Esophagus squamous epithelium (tissue), 5 donors: ENCODE measurements around the gene ST7. TPM values are rescaled to one million over a fixed set of nuclear protein-coding genes. Genes with fewer than 3 reads are reported as not detected.

Experiments used
- DNase-seq: peaks from one replicate; lab custom pipeline; 2025; lab: John Stamatoyannopoulos, UW
- H3K27ac ChIP-seq, 4 donors: fragments of 200-600 bp; sonication (generic); one replicate each; pipeline ENCODE4 v1.5.1; 2016 to 2019; ENCODE audit warnings: mild to moderate bottlenecking in 1 of 4
- H3K27me3 ChIP-seq, 4 donors: fragments of 200-600 bp; sonication (generic); 1 replicate in 3 of 4; 2 replicates in 1 of 4; pipeline versions ENCODE4 v1.5.1 to v1.6.0; 2017 to 2021; ENCODE audit warnings: antibody characterized with exemption in 1 of 4
- H3K36me3 ChIP-seq, 3 donors: fragments of 200-600 bp; sonication (generic); one replicate each; pipeline ENCODE4 v1.5.1; 2016 to 2019
- H3K4me1 ChIP-seq, 3 donors: fragments of 200-600 bp; sonication (generic); one replicate each; pipeline ENCODE4 v1.5.1; 2017 to 2019
- H3K4me3 ChIP-seq, 4 donors: fragments of 200-600 bp; sonication (generic); 1 replicate in 3 of 4; 2 replicates in 1 of 4; pipeline ENCODE4 v1.5.1; 2016 to 2019; ENCODE audit warnings: mild to moderate bottlenecking in 2 of 4, moderate library complexity in 1 of 4
- H3K9me3 ChIP-seq, 3 donors: fragments of 200-600 bp; sonication (generic); one replicate each; pipeline ENCODE4 v1.5.1; 2016 to 2019
- CTCF ChIP-seq, 6 experiments: fragments of 450-650 bp in 4 of 6; fragments of 200-600 bp in 2 of 6; sonication (generic) in 2 of 6; IDR thresholded peaks; one replicate each; pipeline ENCODE4 v1.5.1; 2016 to 2019; ENCODE audit warnings: antibody characterized with exemption in 6 of 6, mild to moderate bottlenecking in 4 of 6, moderate library complexity in 4 of 6
- POLR2A ChIP-seq, 4 donors: fragments of 450-650 bp; IDR thresholded peaks; one replicate each; pipeline ENCODE4 v1.6.1; 2017; ENCODE audit warnings: antibody characterized with exemption in 4 of 4, mild to moderate bottlenecking in 4 of 4, moderate library complexity in 3 of 4
- WGBS, 2 donors: methylation state at CpG; one replicate each; pipeline ENCODE4 v1.1.5; 2018; 5-methylcytosine and 5-hydroxymethylcytosine counted together
- intact Hi-C: fragments of 100-400 bp; cut with DNase I; formaldehyde crosslinking; loops from one replicate; pipeline ENCODE4 v1.15.0; 2022
- total RNA-seq, 4 donors: library from RNA; depleted of rRNA; stranded (reverse); fragments of >200 nt; gene quantifications; one replicate each; pipeline ENCODE4 v1.1.0, GENCODE V29; 2016
- donor health status: DM: yes; HTN: yes; CAD: no.

ST7 gene
- total RNA-seq, 4 donors from 2014 or later, result 12.9 to 18.0 (median 15.3) TPM

- Histone ChIP-seq H3K27ac (no peak overlapping the region), H3K36me3 (no peaks in the 10 kb centered on the region), H3K9me3 (peaks cover 0 to 5% (median 0%) of the 10 kb centered on the region in 3 donors), H3K4me3 (no peak overlapping the region), H3K4me1 (no peaks in the 10 kb centered on the region), H3K27me3 (no peaks in the 10 kb centered on the region)
- WGBS, 2 donors, result 84 to 86% methylated on average over 6 of the region's 6 CpGs
- TF ChIP-seq POLR2A (IDR thresholded peaks at IDR 0.05) (no peak), CTCF (IDR thresholded peaks at IDR 0.05) (no peak)
- intact Hi-C loops, result no loop called here
- no peak for DNase-seq
Measured at GRCh38 chr7:116994611-116995010, 41.3 kb downstream of the ST7 start.

DNA sequence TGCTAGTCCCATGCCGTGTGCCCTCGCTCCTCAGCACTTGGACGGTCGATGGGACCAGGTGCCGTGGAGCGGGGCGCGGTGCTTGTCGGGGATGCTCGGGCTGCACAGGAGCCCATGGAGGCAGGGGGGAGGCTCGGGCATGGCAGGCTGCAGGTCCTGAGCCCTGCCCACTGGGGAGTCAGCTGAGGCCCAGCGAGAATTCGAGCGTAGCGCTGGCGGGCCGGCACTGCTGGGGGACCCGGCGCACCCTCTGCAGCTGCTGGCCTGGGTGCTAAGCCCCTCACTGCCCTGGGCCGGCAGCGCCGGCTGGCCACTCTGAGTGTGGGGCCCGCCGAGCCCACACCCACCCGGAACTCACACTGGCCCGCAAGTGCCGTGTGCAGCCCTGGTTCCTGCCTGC is 44.7 kb downstream of the ST7 start:
- no peak overlapping the region for H3K4me3 ChIP-seq
- no peak for DNase-seq
- intact Hi-C loops, result no loop called here
- TF ChIP-seq POLR2A (IDR thresholded peaks at IDR 0.05) (no peak), CTCF (IDR thresholded peaks at IDR 0.05) (no peak)
- H3K27ac ChIP-seq, result no peak overlapping the region
- H3K36me3 ChIP-seq, result no peaks in the 10 kb centered on the region
- whole genome bisulfite sequencing, 2 donors, result 98% methylated on average over 11 of the region's 27 CpGs; no CpG with 5 or more reads in 1 of the 2 donors
- H3K27me3 ChIP-seq, result no peaks in the 10 kb centered on the region
- no peaks in the 10 kb centered on the region for H3K4me1 ChIP-seq
- H3K9me3 ChIP-seq, result peaks cover 0 to 5% (median 0%) of the 10 kb centered on the region in 3 donors

GRCh38 chr7:116998567-116999175 is 45.4 kb downstream of the ST7 start:
- H3K9me3 ChIP-seq, result peaks cover 0 to 5% (median 0%) of the 10 kb centered on the region in 3 donors
- intact Hi-C loops, result no loop called here
- no peak for TF ChIP-seq POLR2A (IDR thresholded peaks at IDR 0.05)
- TF ChIP-seq CTCF (IDR thresholded peaks at IDR 0.05), result no peak
- no peaks in the 10 kb centered on the region for H3K4me1 ChIP-seq
- no peak overlapping the region for H3K4me3 ChIP-seq
- WGBS, 2 donors, result 96 to 97% methylated on average over 2 of the region's 2 CpGs
- no peak for DNase-seq
- no peak overlapping the region for H3K27ac ChIP-seq
- no peaks in the 10 kb centered on the region for H3K27me3 ChIP-seq
- no peaks in the 10 kb centered on the region for H3K36me3 ChIP-seq

- Histone ChIP-seq H3K36me3 (no peaks in the 10 kb centered on the region), H3K27me3 (no peaks in the 10 kb centered on the region), H3K27ac (no peak overlapping the region), H3K4me1 (no peaks in the 10 kb centered on the region), H3K4me3 (no peak overlapping the region), H3K9me3 (peaks cover 0 to 5% (median 0%) of the 10 kb centered on the region in 3 donors)
- no peak for DNase-seq
- TF ChIP-seq POLR2A (IDR thresholded peaks at IDR 0.05) (no peak), CTCF (IDR thresholded peaks at IDR 0.05) (no peak)
- WGBS, 2 donors, result 93 to 95% methylated on average over 1 of the region's 1 CpG
- intact Hi-C loops, result no loop called here
Measured at GRCh38 chr7:116999311-116999710, 46.0 kb downstream of the ST7 start.

DNA sequence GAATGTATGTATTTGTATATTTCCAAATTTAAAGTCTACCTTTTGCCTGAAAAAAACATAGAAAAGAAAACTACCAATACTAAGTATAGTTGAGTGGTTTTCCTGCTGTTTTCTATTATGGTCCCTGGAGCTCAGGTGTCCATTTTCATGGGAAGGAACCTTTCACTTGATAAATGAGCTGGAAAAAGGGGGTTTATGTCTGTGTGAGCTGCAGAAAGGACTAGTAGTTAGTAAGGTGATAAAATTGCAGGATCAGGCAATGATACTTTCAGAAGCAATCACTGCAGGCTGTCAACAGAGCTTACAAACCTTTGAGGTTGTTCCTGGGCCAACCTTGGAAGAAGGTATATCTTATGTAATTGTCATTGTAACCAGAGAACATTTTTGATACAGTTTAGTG is 48.0 kb downstream of the ST7 start:
- TF ChIP-seq POLR2A (IDR thresholded peaks at IDR 0.05), result no peak
- TF ChIP-seq CTCF (IDR thresholded peaks at IDR 0.05), result no peak
- H3K4me3 ChIP-seq, result no peak overlapping the region
- no peaks in the 10 kb centered on the region for H3K36me3 ChIP-seq
- no peaks in the 10 kb centered on the region for H3K27me3 ChIP-seq
- no peak for DNase-seq
- H3K4me1 ChIP-seq, result no peaks in the 10 kb centered on the region
- no peak overlapping the region for H3K27ac ChIP-seq
- H3K9me3 ChIP-seq, result peaks cover 0 to 5% (median 0%) of the 10 kb centered on the region in 3 donors
- intact Hi-C loops, result no loop called here
